GM18507 (cell line): ENCODE results near the gene DTX3L.
"Not testable (repeated sequence)": the region's sequence is repeated elsewhere in the genome, so short reads cannot be mapped to it uniquely, and the experiment has no call there.

ENCODE experiments used
- DNase-seq: peaks from one replicate; pipeline ENCODE4 v3.0.0; 2011; ENCODE audit warnings: low read depth; ENCODE audit not compliant: insufficient read length; ENCODE audit errors: extremely low spot score
- FAIRE-seq: peaks from 2 replicates; lab custom pipeline; 2011; peaks lifted over from hg19 to GRCh38; lab: Jason Lieb, UNC

Gene DTX3L

GRCh38 chr3:122559906-122560305 lies 4.2 kb upstream of the DTX3L start:
- DNase-seq (no peak), FAIRE-seq (no peak)

DNA sequence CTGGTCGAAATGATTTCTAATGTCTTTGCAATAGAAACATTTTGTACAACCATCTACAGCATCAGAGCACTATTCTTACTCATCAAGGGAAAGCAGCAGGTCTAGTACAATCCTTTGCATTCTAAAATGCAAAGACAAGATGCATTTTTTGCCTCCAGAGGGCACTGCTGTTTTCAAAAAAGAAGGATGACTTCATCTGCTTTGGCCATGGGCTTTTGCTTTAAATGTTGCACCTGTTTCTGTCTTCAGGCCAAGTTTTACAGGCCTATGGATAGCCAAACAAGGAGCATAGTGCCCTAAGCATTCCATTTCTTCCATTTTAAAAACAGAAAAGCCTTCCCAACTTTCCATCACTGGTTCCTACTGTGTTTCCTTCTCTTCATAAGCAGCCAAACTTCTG lies 3.5 kb upstream of the DTX3L start:
- peak; percentile 92 for FAIRE-seq

DNA sequence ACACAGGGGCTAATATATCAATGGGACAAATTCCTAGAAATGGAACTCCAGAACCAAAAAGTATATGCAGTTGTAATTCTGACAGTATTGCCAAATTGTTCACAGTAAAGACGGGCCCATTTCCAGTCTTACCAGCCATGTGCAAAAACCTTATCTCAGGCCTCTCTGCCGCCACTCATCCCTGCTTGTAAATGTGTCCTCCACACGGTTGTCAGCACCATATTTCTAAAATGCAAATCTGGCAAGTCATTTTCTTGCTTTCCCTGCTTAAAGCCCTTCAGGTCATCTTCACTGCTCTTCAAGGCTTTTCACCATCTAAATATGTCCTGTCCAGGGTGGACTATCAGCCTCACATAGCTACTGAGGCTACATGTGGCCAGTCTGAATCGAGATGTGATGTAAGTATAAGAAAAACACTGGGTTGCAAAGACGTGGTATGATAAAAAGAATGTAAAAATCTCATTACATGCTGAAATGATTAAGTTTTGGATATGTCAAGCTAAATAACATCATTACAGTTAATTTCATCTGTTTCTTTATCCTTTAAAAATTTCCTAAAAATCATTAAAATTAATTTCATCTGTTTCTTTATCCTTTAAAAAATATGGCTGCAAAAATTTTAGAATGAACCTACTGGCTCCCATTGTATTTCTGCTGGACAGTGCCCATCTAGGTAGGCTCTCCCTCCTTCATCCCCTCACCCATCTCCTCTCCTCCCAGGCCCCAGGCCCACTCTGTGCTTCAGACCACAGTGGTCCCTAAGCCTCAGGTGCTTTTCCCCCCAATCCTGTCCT lies 1.0 kb upstream of the DTX3L start:
- peak; percentile 15 for FAIRE-seq

More for the DNA sequence above, 3.5 kb upstream of the DTX3L start:
- DNase-seq, result peak; percentile 38

DNA sequence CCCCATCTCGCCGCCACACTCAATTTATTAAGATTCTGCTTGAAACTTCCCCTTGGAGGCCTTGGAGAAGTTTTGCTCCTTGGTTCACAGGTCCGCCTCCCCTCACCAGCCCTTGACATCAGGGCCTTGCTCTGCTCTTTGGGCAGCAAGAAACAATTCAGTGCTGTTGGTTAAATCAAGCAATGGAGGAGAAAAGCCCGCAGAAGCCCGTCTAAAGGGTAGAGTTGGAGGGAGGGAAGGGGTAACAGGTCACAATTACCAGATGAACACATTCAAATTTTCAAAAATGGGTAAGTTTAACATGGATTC lies 467 bp upstream of the DTX3L start:
- DNase-seq (no peak), FAIRE-seq (no peak)

More for the DNA sequence above, 1.0 kb upstream of the DTX3L start:
- DNase-seq, result no peak

DNA sequence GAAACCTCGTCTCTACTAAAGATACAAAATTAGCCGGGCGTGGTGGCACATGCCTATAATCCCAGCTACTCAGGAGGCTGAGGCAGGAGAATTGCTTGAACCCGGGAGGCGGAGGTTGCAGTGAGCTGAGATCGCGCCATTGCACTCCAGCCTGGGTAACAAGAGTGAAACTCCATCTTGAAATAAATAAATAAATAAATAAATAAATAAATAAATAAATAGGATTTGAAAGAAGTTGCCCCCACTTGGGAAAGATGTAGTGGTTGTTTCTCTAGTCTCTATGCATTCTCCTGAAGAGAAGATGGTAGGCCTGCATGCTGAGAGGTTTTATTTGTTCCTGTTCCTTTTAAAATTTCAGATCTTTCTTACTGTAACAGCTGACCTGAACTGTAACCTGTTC lies 4.0 kb downstream of the DTX3L start:
- FAIRE-seq, DNase-seq: not testable (repeated sequence)

DNA sequence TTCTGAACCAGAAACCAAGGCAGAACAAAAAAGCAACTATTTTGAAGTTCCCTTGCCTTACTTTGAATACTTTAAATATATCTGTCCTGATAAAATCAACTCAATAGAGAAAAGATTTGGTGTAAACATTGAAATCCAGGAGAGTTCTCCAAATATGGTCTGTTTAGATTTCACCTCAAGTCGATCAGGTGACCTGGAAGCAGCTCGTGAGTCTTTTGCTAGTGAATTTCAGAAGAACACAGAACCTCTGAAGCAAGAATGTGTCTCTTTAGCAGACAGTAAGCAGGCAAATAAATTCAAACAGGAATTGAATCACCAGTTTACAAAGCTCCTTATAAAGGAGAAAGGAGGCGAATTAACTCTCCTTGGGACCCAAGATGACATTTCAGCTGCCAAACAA lies 4.6 kb downstream of the DTX3L start:
- no peak for DNase-seq
- FAIRE-seq, result no peak

- DNase-seq (no peak), FAIRE-seq (peak; percentile 96)
Observed at GRCh38 chr3:122572940-122573412, 8.8 kb downstream of the DTX3L start.

DNA sequence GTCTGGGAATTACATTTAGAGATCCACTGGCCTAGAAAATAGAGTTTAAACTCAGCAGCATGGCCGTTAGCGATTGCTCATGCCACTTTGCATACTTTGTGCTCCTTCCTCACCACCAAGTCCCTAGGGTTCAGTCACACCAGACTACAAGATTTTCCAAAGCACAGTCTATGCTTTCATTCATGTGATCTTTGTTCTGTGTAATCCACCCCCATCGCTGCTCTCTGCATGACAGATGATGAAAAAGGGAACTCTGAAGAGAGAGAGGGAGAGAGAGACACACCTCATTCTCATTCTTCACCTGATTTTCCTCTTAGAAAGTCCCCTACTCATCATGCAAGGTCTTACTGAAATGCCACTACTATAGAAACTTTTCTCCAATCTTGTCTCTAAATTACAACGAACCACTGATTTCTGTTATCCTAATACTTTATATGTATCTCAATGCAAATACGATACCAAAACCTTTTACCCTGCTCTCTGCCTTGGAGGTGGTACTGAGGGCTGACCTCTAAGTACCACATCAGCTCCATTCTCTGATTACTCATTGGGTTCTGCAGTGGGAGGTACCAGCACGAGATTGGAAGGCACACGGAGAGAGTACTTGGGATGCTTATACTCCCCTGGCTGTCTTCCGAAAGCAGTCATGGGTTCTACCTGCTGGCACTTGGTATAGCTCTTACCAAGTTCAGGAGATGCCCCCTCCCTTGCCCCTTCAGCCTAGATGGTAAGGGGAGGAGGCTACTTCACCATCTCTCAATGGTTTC lies 12.2 kb downstream of the DTX3L start:
- DNase-seq (peak; percentile 58), FAIRE-seq (peak; percentile 100)

GRCh38 chr3:122577409-122578031 lies 13.4 kb downstream of the DTX3L start, which contains the start of gene PARP15:
PARP15 (plus strand) TSS chr3:122577650; CDS start chr3:122577668, 18 bp downstream.
- DNase-seq (no peak), FAIRE-seq (peak; percentile 88)

DNA sequence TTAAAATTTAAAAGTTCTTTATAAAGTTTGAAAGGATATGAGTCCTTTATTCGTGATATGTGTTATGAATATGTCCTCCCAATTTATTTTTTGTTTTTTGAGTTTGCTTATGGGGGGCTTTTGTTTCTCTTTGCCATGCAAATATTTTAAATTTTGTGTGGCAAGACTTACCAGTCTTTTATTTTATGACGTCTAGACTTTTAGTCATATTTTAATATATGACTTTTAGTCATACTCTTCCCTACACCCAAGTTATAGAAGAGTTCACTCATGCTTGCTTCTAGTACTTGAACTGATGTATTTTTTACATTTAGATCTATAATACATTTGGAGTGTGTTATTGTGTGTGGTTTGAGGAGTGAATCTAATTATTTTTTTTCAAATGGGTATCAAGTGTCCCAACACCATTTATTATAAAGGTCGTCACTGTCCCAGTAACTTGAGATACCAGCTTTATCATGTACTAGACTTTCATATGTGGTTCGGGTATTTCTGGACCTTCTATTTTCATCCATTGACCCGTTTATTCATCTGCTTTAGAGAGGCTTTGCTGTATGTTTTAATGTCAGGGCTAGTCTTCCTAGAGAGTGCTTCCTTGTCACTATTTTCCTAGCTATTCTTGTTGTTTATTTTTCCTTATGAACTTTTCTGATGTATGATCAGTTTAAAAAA lies 14.1 kb downstream of the DTX3L start:
- DNase-seq (no peak), FAIRE-seq (peak; percentile 77)

DNA sequence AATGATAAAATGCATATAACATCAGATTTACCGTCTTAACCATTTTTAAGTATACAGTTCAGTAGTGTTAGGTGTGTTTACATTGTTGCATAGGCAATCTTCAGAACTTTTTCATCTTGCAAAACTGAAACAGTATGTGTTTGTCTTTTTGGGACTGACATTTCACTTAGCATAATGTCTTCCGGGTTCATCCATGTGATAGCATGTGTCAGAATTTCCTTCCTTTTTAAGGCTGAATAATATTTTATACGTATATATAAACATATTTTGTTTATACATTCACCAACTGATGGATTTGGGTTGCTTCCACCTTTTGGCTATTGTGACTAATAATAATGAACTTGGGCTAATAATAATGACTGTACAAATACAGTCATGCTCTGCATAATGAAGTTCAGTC lies 16.3 kb downstream of the DTX3L start:
- DNase-seq, result no peak
- peak; percentile 5 for FAIRE-seq

- no peak for FAIRE-seq
- no peak for DNase-seq
Observed at GRCh38 chr3:122581622-122582021, 17.5 kb downstream of the DTX3L start.

GRCh38 chr3:122582390-122582789 lies 18.3 kb downstream of the DTX3L start:
- DNase-seq (no peak), FAIRE-seq (no peak)

- FAIRE-seq, result peak; percentile 59
- DNase-seq, result no peak
Observed at GRCh38 chr3:122586098-122586497, 22.0 kb downstream of the DTX3L start.

- peak; percentile 31 for FAIRE-seq
- no peak for DNase-seq
Observed at GRCh38 chr3:122586773-122587485, 22.8 kb downstream of the DTX3L start.

GRCh38 chr3:122587572-122587971 lies 23.4 kb downstream of the DTX3L start:
- FAIRE-seq, result no peak

DNA sequence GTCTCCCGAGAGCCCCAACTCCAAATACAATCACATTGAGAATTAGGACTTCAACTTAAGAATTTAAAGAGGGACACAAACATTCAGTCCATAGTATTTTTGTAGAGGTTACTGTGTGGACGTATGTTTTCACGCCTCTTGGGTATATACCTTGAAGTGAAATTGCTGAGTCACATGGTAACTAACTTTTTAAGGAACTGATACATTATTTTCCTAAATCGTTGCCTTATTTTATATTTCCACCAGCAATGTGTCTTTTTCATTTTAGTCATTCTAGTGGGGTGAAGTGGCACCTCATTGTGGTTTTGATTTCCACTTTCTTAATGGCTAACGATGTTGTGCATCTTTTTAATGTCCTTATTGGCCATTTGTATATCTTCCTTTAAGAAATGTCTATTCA lies 25.2 kb downstream of the DTX3L start:
- FAIRE-seq, result peak; percentile 86
- DNase-seq, result no peak

More at GRCh38 chr3:122587572-122587971, 23.4 kb downstream of the DTX3L start:
- DNase-seq, result no peak

DNA sequence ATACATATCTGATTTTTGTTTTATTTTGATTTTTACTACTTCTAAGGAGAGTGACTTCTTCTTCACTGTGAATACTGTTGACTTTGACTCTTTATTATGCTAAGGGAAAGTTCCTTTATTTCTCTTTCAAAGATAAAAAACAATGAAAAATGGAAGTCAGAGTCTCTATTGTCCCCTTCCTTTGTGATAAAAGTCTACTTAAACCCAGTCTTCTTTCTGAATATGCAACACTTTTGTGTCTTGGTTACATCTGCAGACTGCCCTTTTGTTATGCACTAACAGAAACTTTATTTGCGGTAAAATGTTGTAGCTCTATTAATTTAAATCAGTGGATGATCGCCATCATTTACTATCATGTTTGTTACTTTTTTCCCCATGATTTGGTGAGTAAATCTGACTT lies 26.5 kb downstream of the DTX3L start:
- FAIRE-seq (no peak), DNase-seq (no peak)

- FAIRE-seq, result no peak
- no peak for DNase-seq
Observed at GRCh38 chr3:122594025-122594424, 29.9 kb downstream of the DTX3L start.
